ENCODE results near the gene GSKIP. TPM values are rescaled to one million over a fixed set of nuclear protein-coding genes. Genes with fewer than 3 reads are reported as not detected.

Gene GSKIP
- total RNA-seq, 1 donor from 2014 or later = 19.3 TPM

GRCh38 chr14:96359959-96360358 is 3.4 kb upstream of the GSKIP start:
- no peaks in the 10 kb centered on the region for H3K9me3 Mint-ChIP-seq
- intact Hi-C loops (cut with micrococcal nuclease) = loop anchor here (5.0 kb wide), 1 partner anchor 437 kb away; the partner anchor contains the start of gene VRK1

GRCh38 chr14:96362071-96362964 is 1.0 kb upstream of the GSKIP start:
- peaks cover 34% of the 10 kb centered on the region for H3K4me1 Mint-ChIP-seq

More at GRCh38 chr14:96359959-96360358, 3.4 kb upstream of the GSKIP start:
- Mint-ChIP-seq H3K27ac (no peak overlapping the region), H3K27me3 (no peaks in the 10 kb centered on the region), H3K4me3 (no peak overlapping the region), H3K36me3 (ENCODE audit: low read depth) (peaks cover 15% of the 10 kb centered on the region), H3K4me1 (peaks cover 32% of the 10 kb centered on the region)
- no peak for DNase-seq

GRCh38 chr14:96363751-96364336 is 518 bp downstream of the GSKIP start:
- DNase-seq = peak; percentile 85
- Mint-ChIP-seq H3K4me1 (peaks cover 38% of the 10 kb centered on the region), H3K36me3 (ENCODE audit: low read depth) (peaks cover 17% of the 10 kb centered on the region), H3K4me3 (peak overlapping the region; percentile 96), H3K27me3 (no peaks in the 10 kb centered on the region), H3K9me3 (peaks cover 4% of the 10 kb centered on the region), H3K27ac (peak overlapping the region; percentile 79)
- intact Hi-C loops (cut with micrococcal nuclease) = loop anchor here (1.0 to 5.0 kb wide), 3 partner anchors 27 to 433 kb away; partner anchors contain the start of genes PAPOLA and VRK1

More at GRCh38 chr14:96362071-96362964, 1.0 kb upstream of the GSKIP start:
- peak overlapping the region; percentile 96 for H3K4me3 Mint-ChIP-seq
- intact Hi-C loops (cut with micrococcal nuclease) = loop anchor here (1.0 to 5.0 kb wide), 2 partner anchors 435 to 828 kb away; partner anchors contain the start of gene VRK1
- DNase-seq = peak; percentile 86
- H3K27me3 Mint-ChIP-seq = no peaks in the 10 kb centered on the region
- H3K27ac Mint-ChIP-seq = peak overlapping the region; percentile 96
- H3K9me3 Mint-ChIP-seq = no peaks in the 10 kb centered on the region
- peaks cover 12% of the 10 kb centered on the region for H3K36me3 Mint-ChIP-seq (ENCODE audit: low read depth)

- no peaks in the 10 kb centered on the region for H3K27me3 Mint-ChIP-seq
- DNase-seq = no peak
- peaks cover 6% of the 10 kb centered on the region for H3K9me3 Mint-ChIP-seq
- peaks cover 36% of the 10 kb centered on the region for H3K4me1 Mint-ChIP-seq
- H3K27ac Mint-ChIP-seq = no peak overlapping the region
- peak overlapping the region; percentile 96 for H3K4me3 Mint-ChIP-seq
- peaks cover 20% of the 10 kb centered on the region for H3K36me3 Mint-ChIP-seq (ENCODE audit: low read depth)
- intact Hi-C loops (cut with micrococcal nuclease) = loop anchor here (5.0 kb wide), 1 partner anchor 432 kb away; the partner anchor contains the start of gene VRK1
Observed at GRCh38 chr14:96364962-96365361, 1.6 kb downstream of the GSKIP start.

GRCh38 chr14:96368534-96368933 is 5.2 kb downstream of the GSKIP start:
- H3K27ac Mint-ChIP-seq = no peak overlapping the region
- intact Hi-C loops (cut with micrococcal nuclease) = no loop called here
- peaks cover 15% of the 10 kb centered on the region for H3K36me3 Mint-ChIP-seq (ENCODE audit: low read depth)
- peaks cover 24% of the 10 kb centered on the region for H3K4me1 Mint-ChIP-seq
- H3K27me3 Mint-ChIP-seq = no peaks in the 10 kb centered on the region
- DNase-seq = no peak
- H3K4me3 Mint-ChIP-seq = no peak overlapping the region
- H3K9me3 Mint-ChIP-seq = peaks cover 6% of the 10 kb centered on the region

GRCh38 chr14:96370528-96370927 is 7.2 kb downstream of the GSKIP start:
- Mint-ChIP-seq H3K4me1 (peaks cover 10% of the 10 kb centered on the region), H3K9me3 (peaks cover 6% of the 10 kb centered on the region), H3K4me3 (no peak overlapping the region), H3K27me3 (no peaks in the 10 kb centered on the region), H3K27ac (no peak overlapping the region), H3K36me3 (ENCODE audit: low read depth) (peaks cover 11% of the 10 kb centered on the region)
- intact Hi-C loops (cut with micrococcal nuclease) = no loop called here
- DNase-seq = no peak

- H3K36me3 Mint-ChIP-seq (ENCODE audit: low read depth) = peaks cover 8% of the 10 kb centered on the region
- intact Hi-C loops (cut with micrococcal nuclease) = no loop called here
- H3K4me1 Mint-ChIP-seq = peaks cover 4% of the 10 kb centered on the region
- no peak overlapping the region for H3K4me3 Mint-ChIP-seq
- no peak overlapping the region for H3K27ac Mint-ChIP-seq
- peaks cover 6% of the 10 kb centered on the region for H3K9me3 Mint-ChIP-seq
- no peaks in the 10 kb centered on the region for H3K27me3 Mint-ChIP-seq
- DNase-seq = no peak
Observed at GRCh38 chr14:96373538-96373937, 10.2 kb downstream of the GSKIP start.

- Mint-ChIP-seq H3K4me3 (no peak overlapping the region), H3K36me3 (ENCODE audit: low read depth) (peaks cover 2% of the 10 kb centered on the region), H3K4me1 (peaks cover 3% of the 10 kb centered on the region), H3K27me3 (no peaks in the 10 kb centered on the region), H3K9me3 (no peaks in the 10 kb centered on the region), H3K27ac (no peak overlapping the region)
- intact Hi-C loops (cut with micrococcal nuclease) = no loop called here
- DNase-seq = no peak
Observed at GRCh38 chr14:96376093-96376492, 12.8 kb downstream of the GSKIP start.

GRCh38 chr14:96380735-96381134 is 17.4 kb downstream of the GSKIP start:
- peaks cover 8% of the 10 kb centered on the region for H3K36me3 Mint-ChIP-seq (ENCODE audit: low read depth)
- H3K27me3 Mint-ChIP-seq = no peaks in the 10 kb centered on the region
- peaks cover 2% of the 10 kb centered on the region for H3K4me1 Mint-ChIP-seq
- no peak overlapping the region for H3K27ac Mint-ChIP-seq
- no peak overlapping the region for H3K4me3 Mint-ChIP-seq
- H3K9me3 Mint-ChIP-seq = no peaks in the 10 kb centered on the region
- no peak for DNase-seq
- intact Hi-C loops (cut with micrococcal nuclease) = no loop called here

- H3K4me1 Mint-ChIP-seq = peaks cover 2% of the 10 kb centered on the region
- intact Hi-C loops (cut with micrococcal nuclease) = no loop called here
- H3K36me3 Mint-ChIP-seq (ENCODE audit: low read depth) = peaks cover 9% of the 10 kb centered on the region
- H3K9me3 Mint-ChIP-seq = no peaks in the 10 kb centered on the region
- H3K4me3 Mint-ChIP-seq = no peak overlapping the region
- no peak for DNase-seq
- no peaks in the 10 kb centered on the region for H3K27me3 Mint-ChIP-seq
- H3K27ac Mint-ChIP-seq = no peak overlapping the region
Observed at GRCh38 chr14:96383445-96383844, 20.1 kb downstream of the GSKIP start.

- intact Hi-C loops (cut with micrococcal nuclease) = no loop called here
- H3K27ac Mint-ChIP-seq = no peak overlapping the region
- DNase-seq = no peak
- H3K9me3 Mint-ChIP-seq = no peaks in the 10 kb centered on the region
- H3K27me3 Mint-ChIP-seq = no peaks in the 10 kb centered on the region
- no peak overlapping the region for H3K4me3 Mint-ChIP-seq
- peaks cover 9% of the 10 kb centered on the region for H3K36me3 Mint-ChIP-seq (ENCODE audit: low read depth)
- peaks cover 2% of the 10 kb centered on the region for H3K4me1 Mint-ChIP-seq
Observed at GRCh38 chr14:96384053-96384452, 20.7 kb downstream of the GSKIP start.

GRCh38 chr14:96384740-96385139 is 21.4 kb downstream of the GSKIP start:
- peaks cover 9% of the 10 kb centered on the region for H3K36me3 Mint-ChIP-seq (ENCODE audit: low read depth)
- H3K27me3 Mint-ChIP-seq = no peaks in the 10 kb centered on the region
- no peak for DNase-seq
- no peak overlapping the region for H3K27ac Mint-ChIP-seq
- intact Hi-C loops (cut with micrococcal nuclease) = no loop called here
- no peak overlapping the region for H3K4me3 Mint-ChIP-seq
- no peaks in the 10 kb centered on the region for H3K9me3 Mint-ChIP-seq
- H3K4me1 Mint-ChIP-seq = peaks cover 2% of the 10 kb centered on the region

- H3K4me1 Mint-ChIP-seq = peaks cover 2% of the 10 kb centered on the region
- intact Hi-C loops (cut with micrococcal nuclease) = no loop called here
- no peak for DNase-seq
- H3K27ac Mint-ChIP-seq = no peak overlapping the region
- H3K36me3 Mint-ChIP-seq (ENCODE audit: low read depth) = peaks cover 9% of the 10 kb centered on the region
- H3K27me3 Mint-ChIP-seq = peaks cover 3% of the 10 kb centered on the region
- no peak overlapping the region for H3K4me3 Mint-ChIP-seq
- no peaks in the 10 kb centered on the region for H3K9me3 Mint-ChIP-seq
Observed at GRCh38 chr14:96385385-96385784, 22.1 kb downstream of the GSKIP start.

- Mint-ChIP-seq H3K27ac (peak overlapping the region; percentile 77), H3K4me3 (peak overlapping the region; percentile 91), H3K4me1 (peaks cover 9% of the 10 kb centered on the region), H3K36me3 (ENCODE audit: low read depth) (no peaks in the 10 kb centered on the region), H3K9me3 (no peaks in the 10 kb centered on the region), H3K27me3 (peaks cover 14% of the 10 kb centered on the region)
- DNase-seq = no peak
- intact Hi-C loops (cut with micrococcal nuclease) = loop anchor here (1.0 kb wide), 3 partner anchors 28 to 857 kb away; partner anchors contain the start of genes ATG2B, GSKIP and PAPOLA
Observed at GRCh38 chr14:96390965-96391292, 27.6 kb downstream of the GSKIP start.
